HepG2 (cell line): Measurements from ENCODE around the gene EPB41L2. TPM values are rescaled to one million over a fixed set of nuclear protein-coding genes. Genes with fewer than 3 reads are reported as not detected.

Source experiments
- EZH2 ChIP-seq: conservative IDR thresholded peaks from 2 replicates; pipeline ENCODE4 v1.6.1; 2012; ENCODE audit warnings: mild to moderate bottlenecking, low read depth, low read length, moderate library complexity
- FLYWCH1 ChIP-seq: sonication (generic); formaldehyde crosslinking; IDR thresholded peaks from 2 replicates; pipeline ENCODE4 v1.8.1; 2023; ENCODE audit warnings: mild to moderate bottlenecking, missing genetic modification reagents
- FOXP4 ChIP-seq: sonication (generic); formaldehyde crosslinking; IDR thresholded peaks from 2 replicates; pipeline ENCODE4 v1.4.0; 2020; ENCODE audit warnings: missing genetic modification reagents
- HES4 ChIP-seq: sonication (generic); formaldehyde crosslinking; IDR thresholded peaks from 2 replicates; pipeline ENCODE4 v1.9.0; 2021; ENCODE audit warnings: mild to moderate bottlenecking, missing genetic modification reagents, borderline replicate concordance
- KLF16 ChIP-seq, 2 experiments: sonication (generic) in 1 of 2; formaldehyde crosslinking in 1 of 2; IDR thresholded peaks; 2 replicates each; pipeline versions ENCODE4 v1.6.1 to v1.8.0; 2016 to 2023; ENCODE audit warnings: missing genetic modification reagents in 2 of 2, missing compliant biosample characterization in 1 of 2
- MBNL3 ChIP-seq: fragments of 250-450 bp; sonication (Bioruptor Pico); conservative IDR thresholded peaks from 2 replicates; pipeline ENCODE4 v1.8.0; 2022; ENCODE audit warnings: mild to moderate bottlenecking, inconsistent platforms
- REXO4 ChIP-seq: sonication (generic); formaldehyde crosslinking; IDR thresholded peaks from 2 replicates; pipeline ENCODE4 v1.8.0; 2022; ENCODE audit warnings: missing genetic modification reagents, mild to moderate bottlenecking, borderline replicate concordance
- SAP130 ChIP-seq: IDR thresholded peaks from 2 replicates; pipeline ENCODE4 v1.6.1; 2016; ENCODE audit warnings: low read depth
- TERF1 ChIP-seq: sonication (generic); formaldehyde crosslinking; IDR thresholded peaks from 2 replicates; pipeline ENCODE4 v1.8.0; 2022; ENCODE audit warnings: mild to moderate bottlenecking, missing genetic modification reagents, moderate library complexity
- ZNF234 ChIP-seq: sonication (generic); formaldehyde crosslinking; conservative IDR thresholded peaks from 2 replicates; pipeline ENCODE4 v1.5.1; 2020; ENCODE audit warnings: mild to moderate bottlenecking, missing genetic modification reagents
- ZNF256 ChIP-seq: sonication (generic); formaldehyde crosslinking; conservative IDR thresholded peaks from 2 replicates; pipeline ENCODE4 v1.4.0; 2020; ENCODE audit warnings: missing genetic modification reagents
- ZNF329 ChIP-seq: sonication (generic); formaldehyde crosslinking; IDR thresholded peaks from 2 replicates; pipeline ENCODE4 v1.9.0; 2021; ENCODE audit warnings: low read depth, mild to moderate bottlenecking, missing genetic modification reagents
- ZNF44 ChIP-seq: sonication (generic); formaldehyde crosslinking; IDR thresholded peaks from 2 replicates; pipeline ENCODE4 v1.5.1; 2020; ENCODE audit warnings: mild to moderate bottlenecking, missing genetic modification reagents
- ZNF558 ChIP-seq: sonication (generic); formaldehyde crosslinking; IDR thresholded peaks from 2 replicates; pipeline ENCODE4 v1.9.0; 2022; ENCODE audit warnings: mild to moderate bottlenecking, missing genetic modification reagents, borderline replicate concordance
- ZNF577 ChIP-seq: sonication (generic); formaldehyde crosslinking; IDR thresholded peaks from 2 replicates; pipeline ENCODE4 v1.4.0; 2020; ENCODE audit warnings: mild to moderate bottlenecking, low read depth, missing genetic modification reagents, borderline replicate concordance
- ZNF678 ChIP-seq: sonication (generic); formaldehyde crosslinking; IDR thresholded peaks from 2 replicates; pipeline ENCODE4 v1.4.0; 2020; ENCODE audit warnings: mild to moderate bottlenecking, missing genetic modification reagents
- ZNF768 ChIP-seq: sonication (generic); formaldehyde crosslinking; IDR thresholded peaks from 2 replicates; pipeline ENCODE4 v1.4.0; 2020; ENCODE audit warnings: missing genetic modification reagents
- ZNF841 ChIP-seq: sonication (generic); formaldehyde crosslinking; IDR thresholded peaks from 2 replicates; pipeline ENCODE4 v1.8.1; 2023; ENCODE audit warnings: missing genetic modification reagents, borderline replicate concordance
- ZNF879 ChIP-seq: sonication (generic); formaldehyde crosslinking; IDR thresholded peaks from 2 replicates; pipeline ENCODE4 v1.8.1; 2023; ENCODE audit warnings: missing genetic modification reagents
- polyA plus RNA-seq, 8 experiments: library from polyadenylated mRNA; depleted of rRNA in 3 of 8; stranded (reverse) in 7 of 8; unstranded in 1 of 8; fragments of >200 nt; fragmentation: Illumina TruSeq in 4 of 8; extraction: Trizol in 4 of 8; gene quantifications; 2 replicates each; pipeline versions ENCODE4 v1.2.1 to v1.2.3, GENCODE V29; 2011 to 2016; ENCODE audit warnings: low read depth in 4 of 8, missing spikeins in 1 of 8, mixed read lengths in 1 of 8; ENCODE audit not compliant: insufficient read depth in 1 of 8
- total RNA-seq, 5 experiments: library from RNA; depleted of rRNA; stranded (reverse); fragments of >200 nt; fragmentation: Illumina TruSeq; extraction: Trizol; gene quantifications; 2 replicates each; pipeline ENCODE4 v1.2.3, GENCODE V29; 2016; ENCODE audit warnings: low read depth in 1 of 5
- TF ChIP-seq, protein P1 (sequence below): sonication (generic); formaldehyde crosslinking; IDR thresholded peaks from 2 replicates; pipeline ENCODE4 v1.5.1; 2020; ENCODE audit warnings: mild to moderate bottlenecking, missing genetic modification reagents, moderate library complexity
- TF ChIP-seq, protein P2 (sequence below): IDR thresholded peaks from 2 replicates; pipeline ENCODE4 v1.6.1; 2016; ENCODE audit warnings: low read depth, borderline replicate concordance

Gene EPB41L2
- total and polyA plus RNA-seq, 2 of the 13 experiments (the other 11 are each of a cell fraction or from before 2014, with no cell fraction given) = 41.7 to 56.4 TPM

GRCh38 chr6:131038597-131039344, 24.3 kb downstream of the EPB41L2 start (continued):
- peak in 1 of 2 experiments; percentile 96; a peak in 2 of 4 replicates for TF ChIP-seq KLF16 (CRISPR knock-in tag; IDR thresholded peaks at IDR 0.05)
- TF ChIP-seq, protein P1, sequence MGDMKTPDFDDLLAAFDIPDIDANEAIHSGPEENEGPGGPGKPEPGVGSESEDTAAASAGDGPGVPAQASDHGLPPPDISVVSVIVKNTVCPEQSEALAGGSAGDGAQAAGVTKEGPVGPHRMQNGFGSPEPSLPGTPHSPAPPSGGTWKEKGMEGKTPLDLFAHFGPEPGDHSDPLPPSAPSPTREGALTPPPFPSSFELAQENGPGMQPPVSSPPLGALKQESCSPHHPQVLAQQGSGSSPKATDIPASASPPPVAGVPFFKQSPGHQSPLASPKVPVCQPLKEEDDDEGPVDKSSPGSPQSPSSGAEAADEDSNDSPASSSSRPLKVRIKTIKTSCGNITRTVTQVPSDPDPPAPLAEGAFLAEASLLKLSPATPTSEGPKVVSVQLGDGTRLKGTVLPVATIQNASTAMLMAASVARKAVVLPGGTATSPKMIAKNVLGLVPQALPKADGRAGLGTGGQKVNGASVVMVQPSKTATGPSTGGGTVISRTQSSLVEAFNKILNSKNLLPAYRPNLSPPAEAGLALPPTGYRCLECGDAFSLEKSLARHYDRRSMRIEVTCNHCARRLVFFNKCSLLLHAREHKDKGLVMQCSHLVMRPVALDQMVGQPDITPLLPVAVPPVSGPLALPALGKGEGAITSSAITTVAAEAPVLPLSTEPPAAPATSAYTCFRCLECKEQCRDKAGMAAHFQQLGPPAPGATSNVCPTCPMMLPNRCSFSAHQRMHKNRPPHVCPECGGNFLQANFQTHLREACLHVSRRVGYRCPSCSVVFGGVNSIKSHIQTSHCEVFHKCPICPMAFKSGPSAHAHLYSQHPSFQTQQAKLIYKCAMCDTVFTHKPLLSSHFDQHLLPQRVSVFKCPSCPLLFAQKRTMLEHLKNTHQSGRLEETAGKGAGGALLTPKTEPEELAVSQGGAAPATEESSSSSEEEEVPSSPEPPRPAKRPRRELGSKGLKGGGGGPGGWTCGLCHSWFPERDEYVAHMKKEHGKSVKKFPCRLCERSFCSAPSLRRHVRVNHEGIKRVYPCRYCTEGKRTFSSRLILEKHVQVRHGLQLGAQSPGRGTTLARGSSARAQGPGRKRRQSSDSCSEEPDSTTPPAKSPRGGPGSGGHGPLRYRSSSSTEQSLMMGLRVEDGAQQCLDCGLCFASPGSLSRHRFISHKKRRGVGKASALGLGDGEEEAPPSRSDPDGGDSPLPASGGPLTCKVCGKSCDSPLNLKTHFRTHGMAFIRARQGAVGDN = no peak
- no peak for TF ChIP-seq ZNF577 (CRISPR knock-in tag)
- no peak for TF ChIP-seq ZNF841
- TF ChIP-seq ZNF879 = no peak
- no peak for TF ChIP-seq ZNF768 (CRISPR knock-in tag)
- no peak for TF ChIP-seq REXO4 (CRISPR knock-in tag)
- TF ChIP-seq FLYWCH1 (CRISPR knock-in tag) = no peak
- no peak for TF ChIP-seq HES4 (CRISPR knock-in tag)
- peak; percentile 90 for TF ChIP-seq SAP130 (CRISPR knock-in tag)
- TF ChIP-seq ZNF558 (CRISPR knock-in tag) = no peak
- peak; percentile 99 for TF ChIP-seq FOXP4
- TF ChIP-seq ZNF44 (CRISPR knock-in tag) = no peak
- TF ChIP-seq ZNF329 (CRISPR knock-in tag) = no peak
- TF ChIP-seq TERF1 = no peak
- TF ChIP-seq, protein P2, sequence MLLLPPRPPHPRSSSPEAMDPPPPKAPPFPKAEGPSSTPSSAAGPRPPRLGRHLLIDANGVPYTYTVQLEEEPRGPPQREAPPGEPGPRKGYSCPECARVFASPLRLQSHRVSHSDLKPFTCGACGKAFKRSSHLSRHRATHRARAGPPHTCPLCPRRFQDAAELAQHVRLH (CRISPR knock-in tag) = peak; percentile 93
- no peak for TF ChIP-seq EZH2
- no peak; the same call in 1 of the 2 replicates for TF ChIP-seq ZNF678
- no peak for TF ChIP-seq ZNF256 (CRISPR knock-in tag)
- TF ChIP-seq MBNL3 (CRISPR knock-in tag) = no peak
- TF ChIP-seq ZNF234 (CRISPR knock-in tag) = no peak
